ENCODE measurements around the gene POLD4.
A peak's percentile ranks its signal among the peaks of the same experiment; 100 is the strongest.

Gene POLD4

GRCh38 chr11:67317888-67318555 is 35.3 kb downstream of the POLD4 start:
- DNase-seq (ENCODE audit: low read depth, low spot score) = no peak

- DNase-seq (ENCODE audit: low read depth, low spot score) = peak; percentile 99
Observed at GRCh38 chr11:67317205-67317887, 36.0 kb downstream of the POLD4 start.

- DNase-seq (ENCODE audit: low read depth, low spot score) = no peak
Observed at GRCh38 chr11:67316882-67317204, 36.5 kb downstream of the POLD4 start.

GRCh38 chr11:67315325-67315909 is 37.9 kb downstream of the POLD4 start:
- DNase-seq (ENCODE audit: low read depth, low spot score) = no peak

- DNase-seq (ENCODE audit: low read depth, low spot score) = no peak
Observed at GRCh38 chr11:67314218-67314617, 39.1 kb downstream of the POLD4 start.

GRCh38 chr11:67313125-67313890 is 40.0 kb downstream of the POLD4 start:
- no peak for DNase-seq (ENCODE audit: low read depth, low spot score)

- no peak for DNase-seq (ENCODE audit: low read depth, low spot score)
Observed at GRCh38 chr11:67312187-67313021, 40.9 kb downstream of the POLD4 start.

GRCh38 chr11:67311556-67312082 is 41.7 kb downstream of the POLD4 start:
- DNase-seq (ENCODE audit: low read depth, low spot score) = no peak

- DNase-seq (ENCODE audit: low read depth, low spot score) = no peak
Observed at GRCh38 chr11:67311051-67311555, 42.2 kb downstream of the POLD4 start.

- DNase-seq (ENCODE audit: low read depth, low spot score) = no peak
Observed at GRCh38 chr11:67310246-67311050, 42.9 kb downstream of the POLD4 start.

- no peak for DNase-seq (ENCODE audit: low read depth, low spot score)
Observed at GRCh38 chr11:67309661-67310061, 43.7 kb downstream of the POLD4 start.

- no peak for DNase-seq (ENCODE audit: low read depth, low spot score)
Observed at GRCh38 chr11:67309166-67309565, 44.2 kb downstream of the POLD4 start.

GRCh38 chr11:67308031-67308866 is 45.1 kb downstream of the POLD4 start:
- no peak for DNase-seq (ENCODE audit: low read depth, low spot score)

GRCh38 chr11:67307545-67308001 is 45.8 kb downstream of the POLD4 start:
- DNase-seq (ENCODE audit: low read depth, low spot score) = no peak

GRCh38 chr11:67306769-67307544 is 46.4 kb downstream of the POLD4 start:
- DNase-seq (ENCODE audit: low read depth, low spot score) = no peak

GRCh38 chr11:67304511-67305113 is 48.7 kb downstream of the POLD4 start:
- DNase-seq (ENCODE audit: low read depth, low spot score) = no peak

- no peak for DNase-seq (ENCODE audit: low read depth, low spot score)
Observed at GRCh38 chr11:67303835-67304411, 49.4 kb downstream of the POLD4 start.

Measured in activated CD4-positive, CD25-positive, alpha-beta regulatory T cell treated with anti-CD3 and anti-CD28 coated beads, Interleukin-2, amount 50 U/mL, for 16 hours (primary cell).